GM21423 (cell line): ENCODE results near the gene GAR1.
"Not testable (repeated sequence)": the region's sequence is repeated elsewhere in the genome, so short reads cannot be mapped to it uniquely, and the experiment has no call there.

ENCODE experiments used
- ATAC-seq: cut with Tn5 transposase; IDR thresholded peaks from one replicate; pipeline ENCODE4 v1.9.1; 2021; ENCODE audit warnings: mild to moderate bottlenecking, moderate library complexity; ENCODE audit not compliant: unreplicated experiment

The GAR1 gene

GRCh38 chr4:109846395-109847098 is 31.0 kb downstream of the GAR1 start:
- ATAC-seq, result no peak

GRCh38 chr4:109847896-109848442 is 32.4 kb downstream of the GAR1 start, which contains the start of gene LRIT3:
Gene LRIT3 (plus strand): TSS chr4:109848107. CDS start chr4:109848202, 95 bp downstream.
- no peak for ATAC-seq

- ATAC-seq, result no peak
Observed at GRCh38 chr4:109848501-109848900, 32.9 kb downstream of the GAR1 start.

- ATAC-seq, result no peak
Observed at GRCh38 chr4:109850601-109851000, 35.0 kb downstream of the GAR1 start.

GRCh38 chr4:109859426-109860300 is 44.1 kb downstream of the GAR1 start:
- not testable (repeated sequence) for ATAC-seq

GRCh38 chr4:109861271-109861670 is 45.7 kb downstream of the GAR1 start:
- ATAC-seq, result no peak

- ATAC-seq, result no peak
Observed at GRCh38 chr4:109861916-109862511, 46.5 kb downstream of the GAR1 start.

- ATAC-seq, result no peak
Observed at GRCh38 chr4:109864134-109864533, 48.6 kb downstream of the GAR1 start.

- no peak for ATAC-seq
Observed at GRCh38 chr4:109870061-109870460, 54.5 kb downstream of the GAR1 start.

- no peak for ATAC-seq
Observed at GRCh38 chr4:109872065-109872464, 56.5 kb downstream of the GAR1 start.

GRCh38 chr4:109872950-109873656 is 57.5 kb downstream of the GAR1 start:
- ATAC-seq, result no peak

- ATAC-seq, result no peak
Observed at GRCh38 chr4:109873791-109874514, 58.4 kb downstream of the GAR1 start.
